GM10266 (cell line): ENCODE data around the gene DHX15.

Source experiments
- DNase-seq: peaks from one replicate; pipeline ENCODE4 v3.0.0; 2012; ENCODE audit errors: extremely low spot score
- CTCF ChIP-seq: IDR thresholded peaks from 2 replicates; pipeline ENCODE4 v1.5.1; 2012; ENCODE audit warnings: mild to moderate bottlenecking, low read depth; ENCODE audit not compliant: control insufficient read depth, insufficient read depth; ENCODE audit errors: missing control alignments

DHX15 gene

GRCh38 chr4:24560868-24561368 lies 23.4 kb downstream of the DHX15 start:
- no peak for TF ChIP-seq CTCF
- DNase-seq = no peak

GRCh38 chr4:24559889-24560288 lies 24.5 kb downstream of the DHX15 start:
- DNase-seq = no peak
- no peak for TF ChIP-seq CTCF

GRCh38 chr4:24559032-24559821 lies 25.1 kb downstream of the DHX15 start:
- TF ChIP-seq CTCF = no peak
- no peak for DNase-seq

GRCh38 chr4:24557026-24558025 lies 27.0 kb downstream of the DHX15 start:
- no peak for DNase-seq
- TF ChIP-seq CTCF = no peak

GRCh38 chr4:24551492-24552289 lies 32.7 kb downstream of the DHX15 start:
- TF ChIP-seq CTCF = peak; percentile 20
- DNase-seq = no peak

GRCh38 chr4:24550441-24551175 lies 33.7 kb downstream of the DHX15 start:
- TF ChIP-seq CTCF = no peak
- no peak for DNase-seq
